Kidney epithelial cell (primary cell): ENCODE results near the gene PCK2. TPM values are rescaled to one million over a fixed set of nuclear protein-coding genes. Genes with fewer than 3 reads are reported as not detected.

Experiments
- DNase-seq: peaks from one replicate; pipeline ENCODE4 v3.0.0-alpha.2; 2010; ENCODE audit warnings: low read depth
- H3K27me3 ChIP-seq: 2 replicates; pipeline ENCODE4 v1.6.0; 2011; ENCODE audit warnings: low read length; ENCODE audit not compliant: control insufficient read depth, insufficient read depth
- H3K36me3 ChIP-seq: 2 replicates; pipeline ENCODE4 v1.5.1; 2011; ENCODE audit warnings: low read length; ENCODE audit not compliant: control insufficient read depth, insufficient read depth
- H3K4me3 ChIP-seq: 2 replicates; pipeline ENCODE4 v1.5.1; 2011; ENCODE audit warnings: low read depth, mild to moderate bottlenecking, control low read depth, low read length
- total RNA-seq: library from RNA; depleted of rRNA; stranded (reverse); fragments of >200 nt; gene quantifications from 2 replicates; pipeline ENCODE4 v1.2.3, GENCODE V29; 2015
- TF ChIP-seq, protein P1 (sequence below): IDR thresholded peaks from 2 replicates; pipeline ENCODE4 v1.5.1; 2011; ENCODE audit warnings: mild to moderate bottlenecking, moderate library complexity, low read length, control low read depth, inconsistent platforms; ENCODE audit not compliant: insufficient read depth, poor library complexity, severe bottlenecking

The PCK2 gene
- total RNA-seq, 1 donor from 2014 or later: 127 TPM

DNA sequence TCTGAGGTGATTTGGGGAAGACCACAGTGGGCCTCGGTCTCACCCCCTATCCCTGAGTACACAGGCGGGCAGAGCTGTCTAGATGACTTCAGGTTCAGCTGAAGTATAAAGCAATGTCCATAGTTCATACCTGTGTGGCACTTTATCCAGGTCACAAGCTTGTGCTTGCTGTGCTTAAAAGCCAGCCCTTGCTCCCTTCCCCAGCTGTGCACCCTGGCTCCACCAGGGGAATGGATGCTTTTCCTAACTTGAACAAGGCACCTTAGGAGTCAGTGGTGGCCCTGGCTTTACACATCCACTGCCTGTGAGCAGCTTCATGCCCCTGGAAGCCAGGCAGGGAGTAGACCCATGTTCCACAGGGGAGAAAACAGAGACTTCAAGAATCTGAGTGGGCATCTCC lies 36.8 kb upstream of the PCK2 start:
- Histone ChIP-seq H3K27me3 (peaks cover 29% of the 10 kb centered on the region), H3K36me3 (no peaks in the 10 kb centered on the region), H3K4me3 (no peak overlapping the region)
- TF ChIP-seq, protein P1, sequence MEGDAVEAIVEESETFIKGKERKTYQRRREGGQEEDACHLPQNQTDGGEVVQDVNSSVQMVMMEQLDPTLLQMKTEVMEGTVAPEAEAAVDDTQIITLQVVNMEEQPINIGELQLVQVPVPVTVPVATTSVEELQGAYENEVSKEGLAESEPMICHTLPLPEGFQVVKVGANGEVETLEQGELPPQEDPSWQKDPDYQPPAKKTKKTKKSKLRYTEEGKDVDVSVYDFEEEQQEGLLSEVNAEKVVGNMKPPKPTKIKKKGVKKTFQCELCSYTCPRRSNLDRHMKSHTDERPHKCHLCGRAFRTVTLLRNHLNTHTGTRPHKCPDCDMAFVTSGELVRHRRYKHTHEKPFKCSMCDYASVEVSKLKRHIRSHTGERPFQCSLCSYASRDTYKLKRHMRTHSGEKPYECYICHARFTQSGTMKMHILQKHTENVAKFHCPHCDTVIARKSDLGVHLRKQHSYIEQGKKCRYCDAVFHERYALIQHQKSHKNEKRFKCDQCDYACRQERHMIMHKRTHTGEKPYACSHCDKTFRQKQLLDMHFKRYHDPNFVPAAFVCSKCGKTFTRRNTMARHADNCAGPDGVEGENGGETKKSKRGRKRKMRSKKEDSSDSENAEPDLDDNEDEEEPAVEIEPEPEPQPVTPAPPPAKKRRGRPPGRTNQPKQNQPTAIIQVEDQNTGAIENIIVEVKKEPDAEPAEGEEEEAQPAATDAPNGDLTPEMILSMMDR: no peak
- no peak for DNase-seq

GRCh38 chr14:24057867-24058259 lies 36.2 kb upstream of the PCK2 start:
- TF ChIP-seq, protein P1: no peak
- H3K36me3 ChIP-seq: no peaks in the 10 kb centered on the region
- no peak overlapping the region for H3K4me3 ChIP-seq
- peaks cover 25% of the 10 kb centered on the region for H3K27me3 ChIP-seq
- no peak for DNase-seq

- H3K27me3 ChIP-seq: peaks cover 22% of the 10 kb centered on the region
- no peak for DNase-seq
- no peak overlapping the region for H3K4me3 ChIP-seq
- TF ChIP-seq, protein P1: peak; percentile 81
- no peaks in the 10 kb centered on the region for H3K36me3 ChIP-seq
Observed at GRCh38 chr14:24058260-24058950, 35.7 kb upstream of the PCK2 start.

- H3K27me3 ChIP-seq: peaks cover 22% of the 10 kb centered on the region
- H3K4me3 ChIP-seq: no peak overlapping the region
- TF ChIP-seq, protein P1: no peak
- DNase-seq: no peak
- no peaks in the 10 kb centered on the region for H3K36me3 ChIP-seq
Observed at GRCh38 chr14:24058951-24059475, 35.1 kb upstream of the PCK2 start.

- Histone ChIP-seq H3K27me3 (peaks cover 21% of the 10 kb centered on the region), H3K4me3 (no peak overlapping the region), H3K36me3 (no peaks in the 10 kb centered on the region)
- DNase-seq: no peak
- TF ChIP-seq, protein P1: no peak
Observed at GRCh38 chr14:24059841-24060388, 34.2 kb upstream of the PCK2 start.
